ENCODE data around the gene ELAC2. TPM values are rescaled to one million over a fixed set of nuclear protein-coding genes. Genes with fewer than 3 reads are reported as not detected.

ELAC2 gene
- total RNA-seq, 4 donors from 2014 or later: 54.8 to 87.8 (median 62.6) TPM

GRCh38 chr17:12947047-12947446 lies 70.8 kb downstream of the ELAC2 start:
- H3K27me3 ChIP-seq: no peaks in the 10 kb centered on the region
- DNase-seq: no peak
- no peaks in the 10 kb centered on the region for H3K9me3 ChIP-seq
- H3K36me3 ChIP-seq: no peaks in the 10 kb centered on the region
- H3K4me3 ChIP-seq: no peak overlapping the region
- intact Hi-C loops (cut with DNase I): no loop called here
- H3K4me1 ChIP-seq: no peaks in the 10 kb centered on the region
- TF ChIP-seq, protein P1, sequence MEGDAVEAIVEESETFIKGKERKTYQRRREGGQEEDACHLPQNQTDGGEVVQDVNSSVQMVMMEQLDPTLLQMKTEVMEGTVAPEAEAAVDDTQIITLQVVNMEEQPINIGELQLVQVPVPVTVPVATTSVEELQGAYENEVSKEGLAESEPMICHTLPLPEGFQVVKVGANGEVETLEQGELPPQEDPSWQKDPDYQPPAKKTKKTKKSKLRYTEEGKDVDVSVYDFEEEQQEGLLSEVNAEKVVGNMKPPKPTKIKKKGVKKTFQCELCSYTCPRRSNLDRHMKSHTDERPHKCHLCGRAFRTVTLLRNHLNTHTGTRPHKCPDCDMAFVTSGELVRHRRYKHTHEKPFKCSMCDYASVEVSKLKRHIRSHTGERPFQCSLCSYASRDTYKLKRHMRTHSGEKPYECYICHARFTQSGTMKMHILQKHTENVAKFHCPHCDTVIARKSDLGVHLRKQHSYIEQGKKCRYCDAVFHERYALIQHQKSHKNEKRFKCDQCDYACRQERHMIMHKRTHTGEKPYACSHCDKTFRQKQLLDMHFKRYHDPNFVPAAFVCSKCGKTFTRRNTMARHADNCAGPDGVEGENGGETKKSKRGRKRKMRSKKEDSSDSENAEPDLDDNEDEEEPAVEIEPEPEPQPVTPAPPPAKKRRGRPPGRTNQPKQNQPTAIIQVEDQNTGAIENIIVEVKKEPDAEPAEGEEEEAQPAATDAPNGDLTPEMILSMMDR (IDR thresholded peaks at IDR 0.05): no peak
- TF ChIP-seq POLR2A (IDR thresholded peaks at IDR 0.05): no peak
- 74 to 91% methylated on average over 4 of the region's 4 CpGs for WGBS, 2 donors
- H3K27ac ChIP-seq: no peak overlapping the region

Other genes with a start within 250 kb of the ELAC2 start
- gene ARHGAP44, start 228.5 kb downstream of the ELAC2 start, total RNA-seq: 1 to 10 TPM in 1 of 4 donors, under 1 TPM in 3; 0.61 to 1.9 (median 0.89) TPM